Mucosa of descending colon (tissue), 3 donors: ENCODE results near the gene CTTNBP2. TPM values are rescaled to one million over a fixed set of nuclear protein-coding genes. Genes with fewer than 3 reads are reported as not detected.
A peak's percentile ranks its signal among the peaks of the same experiment; 100 is the strongest.

Experiments
- ATAC-seq: fragments of 200-7000 bp; cut with Tn5 transposase; one replicate; pipeline ENCODE4 v1.9.1; 2020; ENCODE audit warnings: mild to moderate bottlenecking, moderate library complexity
- DNase-seq, 3 donors: peaks; one replicate each; pipeline ENCODE4 v3.0.0-alpha.2; 2020
- H3K36me3 ChIP-seq: fragments of 200-600 bp; one replicate; pipeline ENCODE4 v1.8.0; 2021; ENCODE audit warnings: low read depth, mild to moderate bottlenecking
- H3K4me1 ChIP-seq: fragments of 200-600 bp; one replicate; pipeline ENCODE4 v1.8.0; 2021; ENCODE audit warnings: low read depth, mild to moderate bottlenecking
- H3K4me3 ChIP-seq: fragments of 200-600 bp; one replicate; pipeline ENCODE4 v1.8.0; 2021; ENCODE audit warnings: mild to moderate bottlenecking
- H3K9me3 ChIP-seq: fragments of 200-600 bp; one replicate; pipeline ENCODE4 v1.8.0; 2021; ENCODE audit warnings: mild to moderate bottlenecking
- CTCF ChIP-seq: fragments of 200-600 bp; IDR thresholded peaks from one replicate; pipeline ENCODE4 v1.8.0; 2022; ENCODE audit warnings: antibody characterized with exemption, mild to moderate bottlenecking
- intact Hi-C, 2 donors: fragments of 100-400 bp; cut with DNase I in 1 of 2; cut with micrococcal nuclease in 1 of 2; formaldehyde crosslinking; loops; one replicate each; pipeline versions ENCODE4 v1.11.0 to v1.11.1; 2022; cut with DNase I, micrococcal nuclease
- total RNA-seq, 3 donors: library from RNA; stranded (reverse); fragmentation: NEBNext Ultra II Directional in 2 of 3; extraction: Animal tissue kit (Norgen Biotek cat#: 25700) in 2 of 3; gene quantifications; one replicate each; pipeline versions ENCODE4 v1.2.1 to v1.2.4, GENCODE V29; 2021 to 2023
- donor health status: DM: no; HTN: no; CAD: no; lungs with moderate emphysema.
- donor health status: DM: no; HTN: no; CAD: no.
- donor health status: DM: no; HTN: yes; CAD: no.

The CTTNBP2 gene
- total RNA-seq, 3 donors from 2014 or later, result 3.9 to 8.3 (median 7.2) TPM

- DNase-seq, result peak; percentile 55 to 70 (median 59)
- H3K9me3 ChIP-seq, result no peaks in the 10 kb centered on the region
- no peaks in the 10 kb centered on the region for H3K36me3 ChIP-seq
- intact Hi-C loops, result no loop called here
- TF ChIP-seq CTCF, result no peak
- peaks cover 16% of the 10 kb centered on the region for H3K4me1 ChIP-seq
- ATAC-seq, result peak; percentile 89
- peak overlapping the region; percentile 7 for H3K4me3 ChIP-seq
Observed at GRCh38 chr7:117682681-117683385, 190.4 kb downstream of the CTTNBP2 start.

GRCh38 chr7:117679120-117679519 lies 194.1 kb downstream of the CTTNBP2 start:
- Histone ChIP-seq H3K4me1 (peaks cover 15% of the 10 kb centered on the region), H3K36me3 (no peaks in the 10 kb centered on the region), H3K9me3 (no peaks in the 10 kb centered on the region), H3K4me3 (no peak overlapping the region)
- TF ChIP-seq CTCF, result no peak
- intact Hi-C loops, result no loop called here
- no peak for DNase-seq
- no peak for ATAC-seq

- no peak for TF ChIP-seq CTCF
- Histone ChIP-seq H3K36me3 (no peaks in the 10 kb centered on the region), H3K4me1 (peaks cover 15% of the 10 kb centered on the region), H3K9me3 (no peaks in the 10 kb centered on the region), H3K4me3 (no peak overlapping the region)
- DNase-seq (no peak), ATAC-seq (peak; percentile 34)
- intact Hi-C loops, result no loop called here
Observed at GRCh38 chr7:117675497-117676435, 197.5 kb downstream of the CTTNBP2 start.

GRCh38 chr7:117674617-117675016 lies 198.6 kb downstream of the CTTNBP2 start:
- intact Hi-C loops, result no loop called here
- Histone ChIP-seq H3K36me3 (no peaks in the 10 kb centered on the region), H3K9me3 (no peaks in the 10 kb centered on the region), H3K4me3 (no peak overlapping the region), H3K4me1 (peaks cover 15% of the 10 kb centered on the region)
- DNase-seq (no peak), ATAC-seq (peak; percentile 19)
- no peak for TF ChIP-seq CTCF

GRCh38 chr7:117673839-117674238 lies 199.4 kb downstream of the CTTNBP2 start:
- Histone ChIP-seq H3K4me1 (peaks cover 15% of the 10 kb centered on the region), H3K9me3 (no peaks in the 10 kb centered on the region), H3K4me3 (no peak overlapping the region), H3K36me3 (no peaks in the 10 kb centered on the region)
- TF ChIP-seq CTCF, result no peak
- ATAC-seq (peak; percentile 73), DNase-seq (no peak)
- intact Hi-C loops, result no loop called here
